ENCODE measurements around the gene TTC7B. TPM values are rescaled to one million over a fixed set of nuclear protein-coding genes. Genes with fewer than 3 reads are reported as not detected.

TTC7B gene
- total and polyA plus RNA-seq, 9 of the 15 experiments (the other 6 are each of a cell fraction or from before 2014, with no cell fraction given), result 2.2 to 77.2 (median 36.7) TPM

DNA sequence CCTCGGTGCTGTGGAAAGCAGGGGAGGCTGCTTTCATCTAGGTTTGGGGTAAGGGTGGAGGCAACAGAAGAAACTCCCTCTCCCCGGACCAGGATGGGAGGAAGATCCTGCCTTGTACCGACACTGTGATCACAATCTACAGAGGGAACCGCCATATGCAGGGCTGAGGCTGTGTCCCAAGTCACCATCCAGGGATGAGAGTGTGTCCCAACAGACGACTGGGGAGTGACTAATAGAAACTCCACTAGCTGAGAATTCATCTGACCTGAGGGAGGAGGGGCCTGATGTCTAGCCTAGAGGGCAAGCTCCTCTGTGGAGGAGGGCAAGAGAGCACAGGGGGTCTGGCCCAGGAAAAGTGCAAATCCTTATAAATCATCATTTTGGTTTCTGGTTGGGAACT is 247.0 kb downstream of the TTC7B start:
- FAIRE-seq (no peak), DNase-seq (ENCODE audit: extremely low read depth in 1 of 4, low spot score in 3 of 4) (no peak), ATAC-seq (no peak)
- H3K4me2 ChIP-seq (ENCODE audit: insufficient read depth, low read length), result no peak overlapping the region
- TF ChIP-seq TARDBP (IDR thresholded peaks at IDR 0.05) (no peak), POLR3G (IDR thresholded peaks at IDR 0.05; ENCODE audit: extremely low read depth, insufficient read length, insufficient replicate concordance) (no peak), ZNF766 (CRISPR knock-in tag; conservative IDR thresholded peaks at IDR 0.05) (no peak), ESRRB (CRISPR knock-in tag; IDR thresholded peaks at IDR 0.05; ENCODE audit: borderline replicate concordance) (no peak), HNRNPH1 (optimal IDR thresholded peaks at IDR 0.05; ENCODE audit: low read depth, low read length) (no peak), DPF2 (IDR thresholded peaks at IDR 0.05) (no peak), ARNT (IDR thresholded peaks at IDR 0.05) (no peak), CREB1 (IDR thresholded peaks at IDR 0.05) (no peak), CREB1 (CRISPR knock-in tag; IDR thresholded peaks at IDR 0.05) (no peak), FOXJ3 (CRISPR knock-in tag; IDR thresholded peaks at IDR 0.05) (no peak), DIDO1 (tag; IDR thresholded peaks at IDR 0.05; ENCODE audit: low read depth) (no peak), ZNF586 (CRISPR knock-in tag; conservative IDR thresholded peaks at IDR 0.05) (no peak), HIVEP1 (CRISPR knock-in tag; IDR thresholded peaks at IDR 0.05) (no peak), EWSR1 (IDR thresholded peaks at IDR 0.05; ENCODE audit: borderline replicate concordance, low read depth, partially characterized antibody) (no peak), USF2 (CRISPR knock-in tag; IDR thresholded peaks at IDR 0.05) (no peak), PHF8 (IDR thresholded peaks at IDR 0.05; ENCODE audit: borderline replicate concordance, low read length) (no peak), ZNF551 (CRISPR knock-in tag; IDR thresholded peaks at IDR 0.05) (no peak), ZNF696 (CRISPR knock-in tag; conservative IDR thresholded peaks at IDR 0.05) (no peak)
- TF ChIP-seq, protein P1, sequence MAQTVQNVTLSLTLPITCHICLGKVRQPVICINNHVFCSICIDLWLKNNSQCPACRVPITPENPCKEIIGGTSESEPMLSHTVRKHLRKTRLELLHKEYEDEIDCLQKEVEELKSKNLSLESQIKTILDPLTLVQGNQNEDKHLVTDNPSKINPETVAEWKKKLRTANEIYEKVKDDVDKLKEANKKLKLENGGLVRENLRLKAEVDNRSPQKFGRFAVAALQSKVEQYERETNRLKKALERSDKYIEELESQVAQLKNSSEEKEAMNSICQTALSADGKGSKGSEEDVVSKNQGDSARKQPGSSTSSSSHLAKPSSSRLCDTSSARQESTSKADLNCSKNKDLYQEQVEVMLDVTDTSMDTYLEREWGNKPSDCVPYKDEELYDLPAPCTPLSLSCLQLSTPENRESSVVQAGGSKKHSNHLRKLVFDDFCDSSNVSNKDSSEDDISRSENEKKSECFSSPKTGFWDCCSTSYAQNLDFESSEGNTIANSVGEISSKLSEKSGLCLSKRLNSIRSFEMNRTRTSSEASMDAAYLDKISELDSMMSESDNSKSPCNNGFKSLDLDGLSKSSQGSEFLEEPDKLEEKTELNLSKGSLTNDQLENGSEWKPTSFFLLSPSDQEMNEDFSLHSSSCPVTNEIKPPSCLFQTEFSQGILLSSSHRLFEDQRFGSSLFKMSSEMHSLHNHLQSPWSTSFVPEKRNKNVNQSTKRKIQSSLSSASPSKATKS (CRISPR knock-in tag; IDR thresholded peaks at IDR 0.05), result no peak
- H3K27me3 ChIP-seq (ENCODE audit: control insufficient read depth in 2 of 2, insufficient read depth in 2 of 2, low read length in 2 of 2), result no peaks in the 10 kb centered on the region
- no peak overlapping the region for H2AFZ ChIP-seq (ENCODE audit: low read depth, low read length)
- H4K20me1 ChIP-seq (replicated peaks; ENCODE audit: control insufficient read depth, insufficient read depth, low read length), result 0 out of 2 replicates have a peak, but pooled peaks cover 9% of the 10 kb centered on the region
- H3K4me3 ChIP-seq, result no peak overlapping the region
- no peak overlapping the region for H3K9ac ChIP-seq (ENCODE audit: insufficient read depth in 1 of 2, low read depth in 2 of 2, low read length in 2 of 2)
- H3K79me2 ChIP-seq (ENCODE audit: control insufficient read depth, insufficient read depth, low read length), result no peaks in the 10 kb centered on the region
- BruUV-seq (replicated peaks), result no TSS peak
- peaks cover 19% of the 10 kb centered on the region; the same call in 2 of the 3 replicates for H3K36me3 ChIP-seq (ENCODE audit: control insufficient read depth, insufficient read depth, low read length)
- H3K4me1 ChIP-seq (replicated peaks in 1 of 2; ENCODE audit: control insufficient read depth in 2 of 2, insufficient read depth in 2 of 2, low read length in 2 of 2), result peaks cover 9 to 12% of the 10 kb centered on the region in 2 experiments; a peak in 4 of 5 replicates
- no peaks in the 10 kb centered on the region for H3K9me3 ChIP-seq (replicated peaks; ENCODE audit: control insufficient read depth, insufficient read depth, low read depth, low read length)
- ChIA-PET CTCF (ENCODE audit: low intra/inter-chr PET ratio) (no interaction called here), POLR2A (no interaction called here)
- H3K9me1 ChIP-seq (ENCODE audit: control insufficient read depth, insufficient read depth, low read length), result no peaks in the 10 kb centered on the region
- 83% methylated on average over 4 of the region's 5 CpGs for WGBS (ENCODE audit: insufficient coverage, low coverage, missing lambda C conversion rate)
- intact Hi-C loops (cut with micrococcal nuclease) (no loop called here), in situ Hi-C loops (cut with MboI) (no loop called here)
- H3K27ac ChIP-seq (ENCODE audit: extremely low read depth, low read depth, low read length), result no peak overlapping the region

Data from K562 (cell line).